ENCODE data around the gene MARK3.

Gene MARK3

GRCh38 chr14:103552011-103552845, 167.0 kb downstream of the MARK3 start:
- no peak for DNase-seq

GRCh38 chr14:103552846-103553210, 167.6 kb downstream of the MARK3 start:
- no peak for DNase-seq

All from NCI-H2171 treated with DMSO at 0.1 percent for 48 hours (cell line).